CD14-positive monocyte (primary cell): ENCODE data around the gene UBE2E1. TPM values are rescaled to one million over a fixed set of nuclear protein-coding genes. Genes with fewer than 3 reads are reported as not detected.

Source experiments
- DNase-seq, 3 donors: peaks; one replicate each; pipeline ENCODE4 v3.0.0-alpha.2; 2011 to 2022
- H2AFZ ChIP-seq: 2 replicates; pipeline ENCODE4 v1.6.0; 2012; ENCODE audit warnings: mild to moderate bottlenecking, low read depth, low read length, inconsistent platforms; ENCODE audit not compliant: insufficient read depth, poor library complexity, severe bottlenecking
- H3K27ac ChIP-seq, 2 donors: 1 replicate in 1 of 2; 2 replicates in 1 of 2; pipeline ENCODE4 v1.5.1; 2012 to 2013; ENCODE audit warnings: low read length in 2 of 2, control low read depth in 1 of 2, inconsistent platforms in 1 of 2, low read depth in 1 of 2, mild to moderate bottlenecking in 1 of 2
- H3K27me3 ChIP-seq, 2 donors: one replicate each; pipeline versions ENCODE4 v1.6.0 to v1.6.1; 2011 to 2013; ENCODE audit warnings: low read length in 2 of 2; ENCODE audit not compliant: control insufficient read depth in 2 of 2, insufficient read depth in 2 of 2
- H3K36me3 ChIP-seq, 2 donors: replicated peaks in 1 of 2; 1 replicate in 1 of 2; 2 replicates in 1 of 2; pipeline versions ENCODE4 v1.5.1 to v1.6.1; 2012 to 2013; ENCODE audit warnings: low read length in 2 of 2, control low read depth in 1 of 2, inconsistent platforms in 1 of 2, mild to moderate bottlenecking in 1 of 2; ENCODE audit not compliant: insufficient read depth in 2 of 2, control insufficient read depth in 1 of 2
- H3K4me1 ChIP-seq, 2 donors: 1 replicate in 1 of 2; 2 replicates in 1 of 2; pipeline versions ENCODE4 v1.5.1 to v1.6.1; 2012 to 2013; ENCODE audit warnings: low read length in 2 of 2, control low read depth in 1 of 2, inconsistent platforms in 1 of 2, mild to moderate bottlenecking in 1 of 2, moderate library complexity in 1 of 2; ENCODE audit not compliant: insufficient read depth in 2 of 2, control insufficient read depth in 1 of 2
- H3K4me2 ChIP-seq: replicated peaks from 2 replicates; pipeline ENCODE3; 2012; ENCODE audit warnings: low read length, moderate library complexity, mild to moderate bottlenecking; ENCODE audit not compliant: poor library complexity, severe bottlenecking; ENCODE audit errors: extremely low read depth
- H3K4me3 ChIP-seq, 3 experiments: fragments of 200-600 bp in 1 of 3; sonication (generic) in 1 of 3; replicated peaks in 1 of 3; 1 replicate in 2 of 3; 2 replicates in 1 of 3; pipeline ENCODE4 v1.5.1; 2011 to 2013; ENCODE audit warnings: low read length in 3 of 3, mild to moderate bottlenecking in 3 of 3, control low read depth in 2 of 3, low read depth in 2 of 3, inconsistent platforms in 1 of 3, moderate library complexity in 1 of 3
- H3K79me2 ChIP-seq: 2 replicates; pipeline ENCODE4 v1.6.0; 2012; ENCODE audit warnings: mild to moderate bottlenecking, control low read depth, inconsistent platforms, low read length, moderate library complexity; ENCODE audit not compliant: insufficient read depth
- H3K9ac ChIP-seq: 2 replicates; pipeline ENCODE4 v1.6.0; 2017; ENCODE audit warnings: low read length, mild to moderate bottlenecking; ENCODE audit not compliant: insufficient read depth, poor library complexity, severe bottlenecking
- H3K9me3 ChIP-seq, 2 donors: replicated peaks in 1 of 2; 1 replicate in 1 of 2; 2 replicates in 1 of 2; pipeline versions ENCODE4 v1.5.1 to v1.6.1; 2012 to 2013; ENCODE audit warnings: low read length in 2 of 2, control low read depth in 1 of 2; ENCODE audit not compliant: control insufficient read depth in 1 of 2, insufficient read depth in 1 of 2
- H4K20me1 ChIP-seq: 2 replicates; pipeline ENCODE4 v1.6.0; 2012; ENCODE audit warnings: mild to moderate bottlenecking, low read length, control low read depth, moderate library complexity; ENCODE audit not compliant: insufficient read depth
- H3K27ac Mint-ChIP-seq, 7 donors: one replicate each; pipeline ENCODE4 v1.8.0; 2020; ENCODE audit warnings: mild to moderate bottlenecking in 7 of 7, mixed read lengths in 7 of 7, moderate library complexity in 6 of 7, inconsistent platforms in 2 of 7
- H3K27me3 Mint-ChIP-seq, 3 donors: one replicate each; pipeline ENCODE4 v1.8.0; 2021 to 2022; ENCODE audit warnings: low read depth in 3 of 3, mild to moderate bottlenecking in 3 of 3, mixed read lengths in 3 of 3, moderate library complexity in 3 of 3, inconsistent platforms in 1 of 3
- H3K36me3 Mint-ChIP-seq, 2 donors: one replicate each; pipeline ENCODE4 v1.8.0; 2020; ENCODE audit warnings: mixed read lengths in 2 of 2, inconsistent platforms in 1 of 2, mild to moderate bottlenecking in 1 of 2
- H3K4me1 Mint-ChIP-seq: one replicate; pipeline ENCODE4 v1.8.0; 2020; ENCODE audit warnings: mild to moderate bottlenecking, mixed read lengths
- H3K4me3 Mint-ChIP-seq, 2 donors: one replicate each; pipeline ENCODE4 v1.8.0; 2020; ENCODE audit warnings: mild to moderate bottlenecking in 2 of 2, mixed read lengths in 2 of 2, moderate library complexity in 1 of 2
- H3K9me3 Mint-ChIP-seq, 7 donors: one replicate each; pipeline ENCODE4 v1.8.0; 2020 to 2022; ENCODE audit warnings: mixed read lengths in 7 of 7, mild to moderate bottlenecking in 6 of 7, moderate library complexity in 6 of 7, inconsistent platforms in 2 of 7
- WGBS: methylation state at CpG from one replicate; pipeline ENCODE4 v1.1.5; 2013; ENCODE audit warnings: missing lambda C conversion rate; ENCODE audit not compliant: insufficient coverage; 5-methylcytosine and 5-hydroxymethylcytosine counted together
- intact Hi-C, 2 donors: fragments of 100-400 bp; cut with micrococcal nuclease; formaldehyde crosslinking; loops; one replicate each; pipeline versions ENCODE4 v1.15.0 to v1.15.1; 2023
- polyA plus RNA-seq, 3 donors: library from polyadenylated mRNA; depleted of rRNA in 1 of 3; unstranded in 2 of 3; stranded (reverse) in 1 of 3; fragments of 300-500 nt in 2 of 3; fragments of >200 nt in 1 of 3; fragmentation: Illumina TruSeq in 2 of 3; gene quantifications; 1 replicate in 2 of 3; 2 replicates in 1 of 3; pipeline ENCODE4 v1.2.3, GENCODE V29; 2012 to 2021
- TF ChIP-seq, protein P1 (sequence below): fragments of 200-600 bp; IDR thresholded peaks from one replicate; pipeline ENCODE4 v1.8.0; 2022; ENCODE audit warnings: antibody characterized with exemption, mild to moderate bottlenecking

Gene UBE2E1
- polyA plus RNA-seq, 3 donors = 31.3 to 60.2 (median 34.6) TPM

DNA sequence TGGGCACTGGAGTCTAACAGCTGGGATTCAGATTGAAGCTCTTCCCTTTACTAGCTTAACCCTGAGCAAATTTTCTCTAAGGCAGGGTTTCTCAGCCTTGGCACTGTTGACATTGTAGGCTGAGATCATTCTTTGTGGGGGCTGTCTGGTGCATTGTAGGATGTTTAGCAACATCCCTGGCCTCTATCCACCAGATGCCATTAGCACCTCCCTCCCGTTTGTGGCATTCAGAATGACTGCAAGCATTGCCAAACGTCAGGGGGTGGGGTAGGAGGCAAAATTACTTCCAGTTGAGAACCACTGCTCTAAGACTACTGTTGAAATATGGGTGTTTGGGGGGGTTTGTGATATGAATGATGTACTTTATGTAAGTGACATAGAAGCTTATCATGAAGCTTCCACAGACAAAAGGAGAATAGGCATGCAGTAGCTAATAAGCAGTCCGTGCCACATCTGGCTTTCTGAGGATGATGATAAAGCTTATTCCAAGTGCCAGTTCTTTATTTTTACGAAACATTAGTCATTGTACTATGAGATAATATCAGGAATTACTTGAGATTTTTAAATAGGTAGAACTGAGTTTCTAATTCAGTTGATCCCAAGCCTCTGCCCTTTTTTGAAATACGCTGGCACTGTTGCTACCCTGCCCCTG is 71.7 kb downstream of the UBE2E1 start:
- Histone ChIP-seq H4K20me1 (peaks cover 91% of the 10 kb centered on the region), H3K9me3 (peaks cover 0 to 3% of the 10 kb centered on the region in 2 donors), H3K4me2 (no peak overlapping the region), H3K4me1 (peaks cover 10 to 11% of the 10 kb centered on the region in 2 donors), H3K9ac (no peak overlapping the region), H3K27me3 (no peaks in the 10 kb centered on the region), H3K27ac (peak overlapping the region in 1 of 2 donors; percentile 36), H3K4me3 (no peak overlapping the region), H3K36me3 (peaks cover 0 to 16% of the 10 kb centered on the region in 2 donors), H2AFZ (no peak overlapping the region), H3K79me2 (peaks cover 44% of the 10 kb centered on the region)
- peaks cover 0 to 6% (median 1%) of the 10 kb centered on the region in 3 donors for H3K27me3 Mint-ChIP-seq
- peak in 1 of 3 donors; percentile 4 for DNase-seq
- intact Hi-C loops = no loop called here
- H3K4me1 Mint-ChIP-seq = peaks cover 40% of the 10 kb centered on the region
- H3K9me3 Mint-ChIP-seq = peaks cover 3 to 7% (median 6%) of the 10 kb centered on the region in 7 donors
- WGBS = 0% methylated on average over 1 of the region's 5 CpGs
- peaks cover 13 to 21% of the 10 kb centered on the region in 2 donors for H3K36me3 Mint-ChIP-seq
- no peak overlapping the region for H3K4me3 Mint-ChIP-seq
- TF ChIP-seq, protein P1, sequence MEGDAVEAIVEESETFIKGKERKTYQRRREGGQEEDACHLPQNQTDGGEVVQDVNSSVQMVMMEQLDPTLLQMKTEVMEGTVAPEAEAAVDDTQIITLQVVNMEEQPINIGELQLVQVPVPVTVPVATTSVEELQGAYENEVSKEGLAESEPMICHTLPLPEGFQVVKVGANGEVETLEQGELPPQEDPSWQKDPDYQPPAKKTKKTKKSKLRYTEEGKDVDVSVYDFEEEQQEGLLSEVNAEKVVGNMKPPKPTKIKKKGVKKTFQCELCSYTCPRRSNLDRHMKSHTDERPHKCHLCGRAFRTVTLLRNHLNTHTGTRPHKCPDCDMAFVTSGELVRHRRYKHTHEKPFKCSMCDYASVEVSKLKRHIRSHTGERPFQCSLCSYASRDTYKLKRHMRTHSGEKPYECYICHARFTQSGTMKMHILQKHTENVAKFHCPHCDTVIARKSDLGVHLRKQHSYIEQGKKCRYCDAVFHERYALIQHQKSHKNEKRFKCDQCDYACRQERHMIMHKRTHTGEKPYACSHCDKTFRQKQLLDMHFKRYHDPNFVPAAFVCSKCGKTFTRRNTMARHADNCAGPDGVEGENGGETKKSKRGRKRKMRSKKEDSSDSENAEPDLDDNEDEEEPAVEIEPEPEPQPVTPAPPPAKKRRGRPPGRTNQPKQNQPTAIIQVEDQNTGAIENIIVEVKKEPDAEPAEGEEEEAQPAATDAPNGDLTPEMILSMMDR = no peak
- peak overlapping the region in 4 of 7 donors; percentile 10 to 74 (median 40) for H3K27ac Mint-ChIP-seq

DNA sequence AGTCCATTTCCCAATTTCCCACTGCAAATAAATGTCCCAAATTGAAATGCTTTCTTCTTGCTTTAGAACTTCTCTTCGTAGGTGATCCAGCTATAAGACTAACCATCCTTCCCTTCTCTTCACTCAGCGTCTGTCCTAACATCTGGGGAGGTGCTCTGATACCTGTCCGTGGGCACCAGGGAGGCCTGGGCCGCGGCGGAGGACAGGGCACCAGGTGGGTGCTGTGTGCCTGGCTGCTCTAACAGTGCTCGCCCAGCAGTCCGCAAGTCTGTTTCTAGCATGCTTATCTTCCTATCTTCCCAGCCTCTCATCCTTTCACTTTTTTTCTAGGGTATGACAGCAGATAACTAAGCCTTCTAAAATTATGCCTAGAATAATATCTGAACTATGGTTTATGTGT is 73.7 kb downstream of the UBE2E1 start:
- Histone ChIP-seq H3K27ac (no peak overlapping the region), H3K9me3 (peaks cover 0 to 3% of the 10 kb centered on the region in 2 donors), H4K20me1 (peaks cover 96% of the 10 kb centered on the region), H3K4me1 (peaks cover 10 to 11% of the 10 kb centered on the region in 2 donors), H3K79me2 (peaks cover 32% of the 10 kb centered on the region), H2AFZ (no peak overlapping the region), H3K27me3 (no peaks in the 10 kb centered on the region), H3K36me3 (peaks cover 0 to 16% of the 10 kb centered on the region in 2 donors), H3K9ac (no peak overlapping the region), H3K4me3 (no peak overlapping the region), H3K4me2 (no peak overlapping the region)
- peaks cover 13 to 23% of the 10 kb centered on the region in 2 donors for H3K36me3 Mint-ChIP-seq
- intact Hi-C loops = no loop called here
- peak overlapping the region in 1 of 7 donors; percentile 46 for H3K27ac Mint-ChIP-seq
- H3K4me3 Mint-ChIP-seq = no peak overlapping the region
- H3K4me1 Mint-ChIP-seq = peaks cover 39% of the 10 kb centered on the region
- WGBS = 96% methylated on average over 8 of the region's 8 CpGs
- H3K9me3 Mint-ChIP-seq = peaks cover 3 to 7% (median 6%) of the 10 kb centered on the region in 7 donors
- TF ChIP-seq, protein P1 = no peak
- peaks cover 0 to 6% (median 1%) of the 10 kb centered on the region in 3 donors for H3K27me3 Mint-ChIP-seq
- no peak for DNase-seq
